Neuronal stem cell (in vitro differentiated cells): ENCODE measurements around the gene XAGE1A.
"Not testable (repeated sequence)": the region's sequence is repeated elsewhere in the genome, so short reads cannot be mapped to it uniquely, and the experiment has no call there.

ENCODE experiments used
- DNase-seq: peaks from one replicate; pipeline ENCODE4 v3.0.0-alpha.2; 2013; ENCODE audit warnings: low spot score
- H2AFZ ChIP-seq: one replicate; pipeline ENCODE4 v1.6.1; 2013; ENCODE audit warnings: mild to moderate bottlenecking, low read length, inconsistent platforms
- H2AK5ac ChIP-seq: 2 replicates; pipeline ENCODE4 v1.6.1; 2013; ENCODE audit warnings: low read depth, mild to moderate bottlenecking, inconsistent platforms, low read length, moderate library complexity, mixed read lengths
- H2BK120ac ChIP-seq: 2 replicates; pipeline ENCODE4 v1.6.1; 2013; ENCODE audit warnings: low read depth, mild to moderate bottlenecking, inconsistent platforms, low read length, moderate library complexity, mixed read lengths
- H2BK12ac ChIP-seq: one replicate; pipeline ENCODE4 v1.6.1; 2013; ENCODE audit warnings: low read length, inconsistent platforms
- H2BK15ac ChIP-seq: 2 replicates; pipeline ENCODE4 v1.6.1; 2013; ENCODE audit warnings: mild to moderate bottlenecking, low read length, inconsistent platforms, mixed read lengths
- H2BK5ac ChIP-seq: one replicate; pipeline ENCODE4 v1.6.1; 2013; ENCODE audit warnings: inconsistent platforms, mild to moderate bottlenecking, low read length, moderate library complexity
- H3K14ac ChIP-seq: one replicate; pipeline ENCODE4 v1.6.1; 2013; ENCODE audit warnings: low read length, inconsistent platforms
- H3K18ac ChIP-seq: 2 replicates; pipeline ENCODE4 v1.6.1; 2013; ENCODE audit warnings: low read length, inconsistent platforms
- H3K23ac ChIP-seq: 2 replicates; pipeline ENCODE4 v1.6.1; 2013; ENCODE audit warnings: low read depth, mild to moderate bottlenecking, mixed read lengths, low read length, inconsistent platforms; ENCODE audit not compliant: poor library complexity
- H3K27ac ChIP-seq: replicated peaks from 3 replicates; pipeline ENCODE4 v1.5.1; 2013; ENCODE audit warnings: low read length, inconsistent platforms
- H3K27me3 ChIP-seq, 3 experiments: 2 replicates each; pipeline ENCODE4 v1.6.1; 2013; ENCODE audit warnings: low read length in 3 of 3, mild to moderate bottlenecking in 2 of 3, inconsistent platforms in 1 of 3, low read depth in 1 of 3, mixed read lengths in 1 of 3, moderate library complexity in 1 of 3; ENCODE audit not compliant: control insufficient read depth in 3 of 3, insufficient read depth in 3 of 3
- H3K36me3 ChIP-seq, 2 donors: replicated peaks in 1 of 2; 2 replicates each; pipeline ENCODE4 v1.6.1; 2013; ENCODE audit warnings: low read length in 2 of 2; ENCODE audit not compliant: control insufficient read depth in 2 of 2, insufficient read depth in 2 of 2
- H3K4ac ChIP-seq: 2 replicates; pipeline ENCODE4 v1.6.1; 2013; ENCODE audit warnings: inconsistent platforms, mild to moderate bottlenecking, low read length, moderate library complexity
- H3K4me1 ChIP-seq, 2 donors: 1 replicate in 1 of 2; 2 replicates in 1 of 2; pipeline ENCODE4 v1.6.1; 2013; ENCODE audit warnings: low read length in 2 of 2, low read depth in 1 of 2; ENCODE audit not compliant: control insufficient read depth in 2 of 2, insufficient read depth in 1 of 2
- H3K4me2 ChIP-seq: one replicate; pipeline ENCODE4 v1.6.1; 2013; ENCODE audit warnings: mild to moderate bottlenecking, low read length, inconsistent platforms; ENCODE audit not compliant: insufficient read depth, poor library complexity, severe bottlenecking
- H3K4me3 ChIP-seq, 2 donors: 2 replicates each; pipeline ENCODE4 v1.5.1; 2013; ENCODE audit warnings: low read length in 2 of 2, mild to moderate bottlenecking in 2 of 2, inconsistent platforms in 1 of 2, moderate library complexity in 1 of 2
- H3K79me1 ChIP-seq: one replicate; pipeline ENCODE4 v1.6.1; 2013; ENCODE audit warnings: low read depth, mild to moderate bottlenecking, inconsistent platforms, low read length, moderate library complexity
- H3K9ac ChIP-seq: one replicate; pipeline ENCODE4 v1.6.1; 2013; ENCODE audit warnings: mild to moderate bottlenecking, low read depth, low read length, inconsistent platforms; ENCODE audit not compliant: poor library complexity
- H3K9me3 ChIP-seq, 2 donors: replicated peaks in 1 of 2; 2 replicates each; pipeline versions ENCODE3 to v1.6.1; 2013; ENCODE audit warnings: low read length in 2 of 2, mild to moderate bottlenecking in 2 of 2, inconsistent platforms in 1 of 2, low read depth in 1 of 2, mixed read lengths in 1 of 2, moderate library complexity in 1 of 2; ENCODE audit not compliant: control insufficient read depth in 2 of 2, insufficient read depth in 1 of 2
- H4K8ac ChIP-seq: one replicate; pipeline ENCODE4 v1.6.1; 2013; ENCODE audit warnings: low read depth, mild to moderate bottlenecking, inconsistent platforms, low read length, moderate library complexity
- H4K91ac ChIP-seq: one replicate; pipeline ENCODE4 v1.6.1; 2013; ENCODE audit warnings: low read length, low read depth, mild to moderate bottlenecking, inconsistent platforms; ENCODE audit not compliant: poor library complexity
- WGBS, 2 donors: extraction: QIAGEN DNeasy Blood & Tissue Kit; methylation state at CpG; one replicate each; pipeline ENCODE4 v1.1.7; 2013; ENCODE audit warnings: missing lambda C conversion rate in 2 of 2, mixed read lengths in 1 of 2; ENCODE audit not compliant: insufficient read length in 2 of 2, insufficient replicate concordance in 1 of 2; ENCODE audit errors: extremely low coverage in 2 of 2; 5-methylcytosine and 5-hydroxymethylcytosine counted together

The XAGE1A gene

DNA sequence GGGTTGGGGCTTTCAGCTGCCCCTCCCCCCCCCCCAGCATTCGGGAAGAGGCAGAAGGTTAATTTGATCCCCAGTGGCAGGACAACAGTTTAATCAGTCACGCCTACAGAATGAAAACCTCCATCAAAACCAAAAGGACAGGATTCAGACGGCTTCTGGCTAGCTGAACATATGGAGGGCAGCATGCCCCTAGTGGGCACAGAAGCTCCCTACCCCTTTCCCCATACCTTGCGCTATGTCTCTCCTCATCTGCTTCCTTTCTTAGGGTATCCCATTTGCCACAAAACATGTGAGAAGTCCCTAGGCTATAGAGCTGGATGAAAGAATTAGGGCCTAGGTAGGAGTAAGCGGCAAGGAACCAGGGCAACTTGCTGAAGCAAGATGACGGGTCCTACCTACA is 5.8 kb downstream of the XAGE1A start:
- not testable (repeated sequence) for H3K18ac ChIP-seq, H2BK15ac ChIP-seq, H3K27ac ChIP-seq, H3K23ac ChIP-seq, DNase-seq, H3K4me3 ChIP-seq, H3K27me3 ChIP-seq, H3K4ac ChIP-seq, H2BK5ac ChIP-seq, H3K4me1 ChIP-seq, H3K79me1 ChIP-seq, H2BK120ac ChIP-seq, H3K9me3 ChIP-seq, H4K91ac ChIP-seq, H3K36me3 ChIP-seq, H2BK12ac ChIP-seq, H2AK5ac ChIP-seq, H3K4me2 ChIP-seq, H2AFZ ChIP-seq, H3K9ac ChIP-seq, H4K8ac ChIP-seq, H3K14ac ChIP-seq
- no CpG with 5 or more reads among the region's 6 CpGs for WGBS, 2 donors

DNA sequence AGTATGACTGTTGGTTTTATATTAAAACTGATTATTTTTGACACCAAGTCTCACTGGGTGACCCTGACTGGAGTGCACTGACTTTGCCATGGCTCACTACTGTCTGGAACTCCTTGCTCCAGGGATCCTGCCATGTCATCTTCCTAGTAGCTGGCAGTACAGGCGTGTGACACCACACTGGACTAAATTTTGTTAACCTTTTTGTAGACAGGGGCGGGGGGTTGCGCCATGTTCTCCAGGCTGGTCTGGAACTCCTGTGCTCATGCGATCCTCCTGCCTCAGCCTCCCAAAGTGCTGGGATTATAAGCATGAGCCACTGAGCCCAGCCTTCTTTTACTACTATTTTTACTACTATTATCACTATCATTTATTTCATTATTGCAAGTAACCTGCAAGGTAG is 8.9 kb downstream of the XAGE1A start:
- no CpG with 5 or more reads among the region's 4 CpGs for WGBS, 2 donors
- no peak for DNase-seq

GRCh38 chrX:52507331-52507730 is 11.7 kb downstream of the XAGE1A start:
- H3K14ac ChIP-seq: no peak overlapping the region
- H3K27me3 ChIP-seq: peaks cover 0 to 5% (median 0%) of the 10 kb centered on the region in 3 experiments
- no peak overlapping the region for H3K4me3 ChIP-seq
- no peak overlapping the region for H2AK5ac ChIP-seq
- no peak overlapping the region for H2AFZ ChIP-seq
- H2BK12ac ChIP-seq: no peak overlapping the region
- no peak overlapping the region for H2BK5ac ChIP-seq
- no peaks in the 10 kb centered on the region for H3K36me3 ChIP-seq
- no CpG with 5 or more reads among the region's 3 CpGs for WGBS, 2 donors
- H4K8ac ChIP-seq: no peak overlapping the region
- no peak overlapping the region for H3K27ac ChIP-seq
- H2BK15ac ChIP-seq: no peak overlapping the region
- DNase-seq: no peak
- no peak overlapping the region for H2BK120ac ChIP-seq
- H3K79me1 ChIP-seq: no peaks in the 10 kb centered on the region
- H3K9me3 ChIP-seq: no peaks in the 10 kb centered on the region
- H4K91ac ChIP-seq: no peak overlapping the region
- no peak overlapping the region for H3K9ac ChIP-seq
- no peak overlapping the region for H3K23ac ChIP-seq
- H3K4me2 ChIP-seq: no peak overlapping the region
- H3K18ac ChIP-seq: no peak overlapping the region
- no peaks in the 10 kb centered on the region for H3K4me1 ChIP-seq
- no peak overlapping the region for H3K4ac ChIP-seq

More for the DNA sequence above, 8.9 kb downstream of the XAGE1A start:
- Histone ChIP-seq H4K91ac (no peak overlapping the region), H3K9ac (no peak overlapping the region), H4K8ac (no peak overlapping the region), H2BK120ac (no peak overlapping the region), H2AFZ (no peak overlapping the region), H2BK12ac (no peak overlapping the region), H3K4ac (no peak overlapping the region), H3K4me3 (no peak overlapping the region), H2BK15ac (no peak overlapping the region), H3K4me1 (no peaks in the 10 kb centered on the region), H3K79me1 (no peaks in the 10 kb centered on the region), H2AK5ac (no peak overlapping the region), H2BK5ac (no peak overlapping the region), H3K4me2 (no peak overlapping the region), H3K36me3 (no peaks in the 10 kb centered on the region), H3K9me3 (no peaks in the 10 kb centered on the region), H3K27ac (no peak overlapping the region), H3K27me3 (peaks cover 0 to 5% (median 0%) of the 10 kb centered on the region in 3 experiments), H3K14ac (no peak overlapping the region), H3K18ac (no peak overlapping the region), H3K23ac (no peak overlapping the region)

DNA sequence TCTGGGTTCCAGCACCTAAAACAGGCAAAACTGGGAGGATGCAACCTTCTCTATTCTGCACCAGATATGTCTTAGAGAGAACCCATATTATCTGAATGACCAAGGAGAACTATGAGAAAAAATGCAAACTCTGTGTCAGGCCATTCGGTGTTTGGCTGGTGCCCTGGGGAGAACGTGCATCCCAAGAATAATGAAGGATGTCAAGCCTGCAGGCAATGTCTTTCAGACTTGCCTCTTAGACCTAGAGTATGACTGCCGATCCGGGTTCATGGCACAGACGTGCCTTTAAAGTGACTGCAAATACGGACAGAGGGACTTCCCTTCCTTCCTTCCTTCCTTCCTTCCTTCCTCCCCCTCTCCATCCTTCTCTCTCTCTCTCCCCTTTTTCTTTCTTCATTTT is 14.3 kb downstream of the XAGE1A start:
- no peak overlapping the region for H2BK12ac ChIP-seq
- no peak overlapping the region for H3K9ac ChIP-seq
- no peak overlapping the region for H3K4ac ChIP-seq
- no peak overlapping the region for H3K14ac ChIP-seq
- H2AFZ ChIP-seq: no peak overlapping the region
- H3K4me2 ChIP-seq: no peak overlapping the region
- H3K79me1 ChIP-seq: no peaks in the 10 kb centered on the region
- H2BK5ac ChIP-seq: no peak overlapping the region
- no CpG with 5 or more reads among the region's 6 CpGs for whole genome bisulfite sequencing, 2 donors
- no peak for DNase-seq
- peaks cover 0 to 5% (median 0%) of the 10 kb centered on the region in 3 experiments for H3K27me3 ChIP-seq
- H3K27ac ChIP-seq: no peak overlapping the region
- H3K9me3 ChIP-seq: no peaks in the 10 kb centered on the region
- no peak overlapping the region for H3K18ac ChIP-seq
- no peak overlapping the region for H2BK15ac ChIP-seq
- no peaks in the 10 kb centered on the region for H3K36me3 ChIP-seq
- H3K4me3 ChIP-seq: no peak overlapping the region
- no peak overlapping the region for H2BK120ac ChIP-seq
- H4K8ac ChIP-seq: no peak overlapping the region
- no peaks in the 10 kb centered on the region for H3K4me1 ChIP-seq
- no peak overlapping the region for H4K91ac ChIP-seq
- no peak overlapping the region for H2AK5ac ChIP-seq
- H3K23ac ChIP-seq: no peak overlapping the region
